Fibroblast of upper back skin (primary cell): ENCODE results near the gene SETBP1.
A peak's percentile ranks its signal among the peaks of the same experiment; 100 is the strongest.

Experiments
- DNase-seq: peaks from one replicate; pipeline ENCODE4 v3.0.0-alpha.2; 2013

The SETBP1 gene

GRCh38 chr18:44733069-44733753 is 52.5 kb downstream of the SETBP1 start:
- DNase-seq = peak; percentile 94

DNA sequence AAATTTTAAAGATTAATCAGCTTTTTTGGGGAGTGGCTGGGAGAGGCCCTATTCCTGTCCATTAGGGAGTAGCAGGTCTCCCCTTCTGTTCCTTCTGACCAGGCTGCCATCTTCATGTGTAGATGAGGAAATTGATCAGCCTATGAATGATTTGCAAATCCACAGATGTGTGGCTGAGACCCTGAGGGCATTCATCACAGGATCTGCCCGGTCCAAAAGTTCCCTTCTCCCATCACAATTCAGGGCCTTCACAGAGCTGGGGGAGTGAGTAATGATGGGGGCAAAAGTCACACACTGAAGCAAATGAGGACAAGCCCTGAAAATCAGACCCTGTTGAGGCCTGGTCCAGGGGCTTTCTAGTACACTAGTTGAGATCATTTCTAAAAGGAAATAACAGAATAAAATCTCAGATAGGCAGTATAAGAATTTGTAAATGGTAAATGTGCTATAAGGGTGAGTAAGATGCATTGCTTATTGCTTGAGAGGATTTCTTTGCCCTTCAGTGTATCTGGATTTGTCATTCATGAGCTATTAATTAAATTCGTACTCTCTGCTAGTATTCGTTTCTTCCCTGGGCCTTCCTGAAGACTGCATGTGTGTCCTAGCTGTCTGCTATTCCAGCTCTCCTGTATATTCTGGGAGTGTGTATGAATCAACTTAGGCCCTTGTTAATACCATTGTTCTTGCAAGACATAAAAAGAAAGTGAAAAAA is 53.2 kb downstream of the SETBP1 start:
- peak; percentile 18 for DNase-seq

DNA sequence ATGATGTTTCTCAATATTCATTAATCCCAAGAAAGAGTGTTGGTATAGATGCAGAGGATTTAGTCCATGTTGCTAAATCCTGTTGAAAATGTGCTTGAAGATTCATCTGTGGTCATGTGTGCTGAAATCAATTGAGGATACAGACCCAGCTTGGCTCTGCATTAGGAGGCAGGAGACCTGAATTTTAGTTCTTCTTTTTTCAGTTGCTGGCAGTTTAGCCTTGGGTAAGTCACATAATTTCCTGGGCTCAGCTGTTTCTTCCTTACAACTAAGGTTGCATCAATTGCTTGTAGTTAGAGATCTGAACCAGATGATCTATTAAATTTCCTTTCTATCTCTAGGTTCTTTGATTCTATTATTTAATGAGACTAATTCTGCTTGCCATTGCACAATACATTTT is 54.4 kb downstream of the SETBP1 start:
- no peak for DNase-seq

DNA sequence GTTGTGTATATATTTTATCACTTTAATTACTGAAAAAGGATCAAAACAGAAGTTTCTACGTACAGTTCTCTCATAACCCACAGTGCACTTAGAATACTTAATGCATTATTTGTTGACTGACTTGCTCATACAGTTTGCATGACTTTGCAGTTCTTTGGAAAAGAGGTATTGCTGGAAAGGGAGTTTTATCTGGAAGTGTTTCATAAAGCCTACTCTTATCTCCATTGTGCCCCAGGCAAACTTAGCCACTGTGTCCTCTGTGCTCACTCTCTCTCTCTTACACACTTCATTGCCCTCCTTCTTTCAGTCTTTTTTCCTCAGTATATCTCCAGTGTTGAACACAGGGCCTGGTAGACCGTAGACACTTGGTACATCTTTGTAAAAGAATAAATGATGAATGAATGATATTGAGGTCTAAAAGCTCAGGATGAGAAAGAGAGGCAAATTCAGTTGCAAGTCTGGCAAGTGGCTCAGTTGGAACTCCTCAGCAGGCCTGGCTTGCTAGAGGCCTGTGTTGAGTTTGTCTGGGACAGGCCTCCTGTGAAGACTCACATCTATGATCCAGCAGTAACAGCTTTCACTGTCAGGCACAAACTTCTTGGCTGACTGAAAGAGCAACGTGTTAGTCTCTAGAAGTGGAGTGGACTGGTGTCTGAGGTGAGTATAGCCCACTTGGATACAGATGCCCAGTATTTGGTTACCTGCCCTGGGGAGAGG is 56.1 kb downstream of the SETBP1 start:
- no peak for DNase-seq

DNA sequence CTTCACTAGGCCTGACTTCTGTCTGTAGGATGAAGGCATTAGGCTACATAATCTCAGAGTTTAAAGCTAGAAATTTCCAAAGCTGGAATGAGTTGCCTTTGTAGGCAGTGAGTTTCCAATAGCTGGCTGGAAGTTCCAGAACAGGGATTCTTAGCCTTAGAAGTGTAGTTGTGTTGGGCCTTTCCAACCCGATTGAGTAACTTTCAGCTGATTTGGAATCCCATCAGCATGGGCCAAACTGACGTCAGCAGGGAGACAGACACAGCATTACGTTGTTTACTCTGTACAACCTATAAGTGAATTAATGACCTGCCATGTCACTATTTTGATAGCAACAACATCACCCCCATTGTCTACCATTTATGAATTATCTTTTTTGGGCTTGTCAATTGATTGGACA is 56.9 kb downstream of the SETBP1 start:
- DNase-seq = no peak

GRCh38 chr18:44740000-44740399 is 59.3 kb downstream of the SETBP1 start:
- no peak for DNase-seq

DNA sequence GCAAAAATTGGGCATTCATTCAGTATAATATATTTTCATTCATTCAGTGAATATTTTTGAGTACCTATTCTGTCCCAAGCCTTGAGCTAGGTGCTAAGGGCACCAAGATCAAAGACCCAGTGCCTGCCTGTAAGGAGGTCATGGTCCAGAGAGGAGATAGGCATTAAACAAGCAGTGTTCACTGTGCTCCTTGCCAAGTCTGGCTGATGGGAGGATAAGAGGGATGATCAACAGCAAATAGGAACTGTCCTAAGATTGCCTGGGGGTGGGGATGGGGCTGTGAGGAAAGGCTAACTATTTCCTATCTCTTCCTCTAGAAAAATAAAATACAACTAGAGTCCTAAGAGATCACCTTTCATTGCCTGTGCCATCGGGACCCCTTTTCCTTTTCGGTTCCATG is 60.4 kb downstream of the SETBP1 start:
- DNase-seq = no peak

- no peak for DNase-seq
Measured at GRCh38 chr18:44741511-44741910, 60.8 kb downstream of the SETBP1 start.

GRCh38 chr18:44742126-44742525 is 61.4 kb downstream of the SETBP1 start:
- no peak for DNase-seq

- DNase-seq = peak; percentile 63
Measured at GRCh38 chr18:44742718-44743311, 62.1 kb downstream of the SETBP1 start.

GRCh38 chr18:44743631-44744030 is 62.9 kb downstream of the SETBP1 start:
- no peak for DNase-seq

GRCh38 chr18:44744161-44745121 is 63.8 kb downstream of the SETBP1 start:
- DNase-seq = no peak

DNA sequence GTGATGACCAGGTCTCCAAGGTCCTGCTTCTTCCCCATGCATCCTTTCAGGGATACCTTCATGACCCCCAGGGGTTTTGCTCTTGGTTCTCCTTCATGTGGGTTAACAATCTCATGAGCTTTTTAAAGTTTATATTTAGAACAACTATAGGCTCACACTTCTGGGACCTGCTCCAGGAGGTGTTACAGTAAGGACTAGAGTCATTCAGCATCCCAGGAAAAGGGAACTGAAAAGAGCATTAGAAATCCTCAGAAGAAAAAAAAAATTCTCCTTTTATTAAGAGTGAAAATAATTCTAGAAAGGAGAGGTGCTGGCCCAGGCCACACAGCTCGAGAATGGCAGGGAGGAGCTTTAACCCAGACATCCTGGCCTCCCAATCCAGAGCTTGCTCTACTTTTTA is 66.5 kb downstream of the SETBP1 start:
- DNase-seq = no peak

GRCh38 chr18:44748582-44748981 is 67.9 kb downstream of the SETBP1 start:
- no peak for DNase-seq

DNA sequence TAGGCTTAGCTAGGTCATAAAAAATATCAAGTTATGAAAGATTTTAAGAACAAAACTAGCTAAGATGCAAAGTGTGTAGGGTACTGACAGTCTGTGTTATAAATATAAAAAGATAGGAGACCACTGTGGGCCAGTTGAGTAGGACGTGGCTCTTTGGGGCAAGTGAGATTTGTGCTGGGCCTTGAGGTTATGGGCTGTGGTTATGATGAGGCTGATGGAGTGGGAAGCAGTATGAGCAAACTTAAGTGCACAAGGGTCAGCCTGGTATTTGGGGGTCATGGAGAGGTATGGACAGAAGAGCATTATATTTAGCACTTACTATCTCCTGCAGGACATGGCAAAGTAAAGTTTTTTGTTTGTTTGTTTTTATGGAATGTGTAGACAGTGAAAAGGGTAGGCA is 70.1 kb downstream of the SETBP1 start:
- no peak for DNase-seq

GRCh38 chr18:44754567-44754966 is 73.9 kb downstream of the SETBP1 start:
- DNase-seq = no peak

DNA sequence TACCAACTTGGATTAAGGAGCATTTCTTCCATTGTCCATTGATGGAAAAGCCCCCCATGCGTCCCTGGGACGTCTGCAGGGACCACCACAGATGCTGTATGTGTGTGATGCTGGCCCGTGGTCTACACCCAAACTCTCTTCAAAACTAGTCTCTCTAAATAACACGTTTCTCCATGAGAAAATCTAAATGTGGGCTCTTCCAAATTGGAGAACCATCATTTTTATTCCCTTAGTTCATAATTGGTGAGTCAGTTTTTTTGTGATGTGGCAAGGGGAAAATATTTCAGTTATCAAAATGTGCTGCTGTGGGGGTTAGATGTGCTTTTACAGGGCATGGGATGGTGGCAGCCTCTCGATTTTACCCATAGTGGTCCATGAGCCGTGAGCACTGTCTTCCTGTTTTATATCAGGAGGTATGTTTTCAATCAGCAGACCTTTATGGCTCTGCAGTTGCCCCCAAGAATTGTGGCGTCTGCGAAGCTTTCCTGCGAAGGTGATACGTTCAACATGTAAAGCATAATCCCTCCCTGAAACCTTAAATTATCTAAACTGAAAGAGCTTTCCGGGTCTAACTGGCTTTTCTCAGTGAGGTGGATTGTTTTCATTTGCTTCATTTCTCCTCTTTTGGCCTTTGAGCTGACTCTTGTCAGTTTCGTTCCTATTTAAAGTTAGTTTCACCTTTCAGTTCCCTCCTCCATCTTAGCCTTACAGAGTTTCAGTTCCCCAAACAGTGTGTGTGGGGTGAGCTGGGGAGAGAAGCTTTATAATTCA is 78.4 kb downstream of the SETBP1 start:
- no peak for DNase-seq

DNA sequence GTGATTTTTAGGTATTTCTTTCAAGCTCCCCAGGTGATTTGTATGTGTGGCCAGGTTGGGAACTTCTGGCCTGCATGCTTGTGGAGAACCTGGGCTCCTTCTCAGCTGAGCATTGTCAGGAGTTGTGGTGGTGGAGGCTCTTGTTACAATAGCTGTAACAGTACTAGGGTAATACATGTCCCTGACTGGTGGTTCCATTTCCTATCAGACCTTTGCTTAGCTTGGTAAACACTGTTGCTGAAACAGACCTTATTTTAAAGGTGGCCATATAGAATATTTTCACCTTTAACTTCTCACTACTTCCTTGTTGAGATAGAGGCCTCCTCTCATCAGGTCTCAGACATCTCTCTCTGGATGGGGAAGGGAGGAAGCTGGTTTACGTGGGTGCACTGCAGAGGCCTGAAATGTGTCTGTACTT is 79.2 kb downstream of the SETBP1 start:
- DNase-seq = no peak

DNA sequence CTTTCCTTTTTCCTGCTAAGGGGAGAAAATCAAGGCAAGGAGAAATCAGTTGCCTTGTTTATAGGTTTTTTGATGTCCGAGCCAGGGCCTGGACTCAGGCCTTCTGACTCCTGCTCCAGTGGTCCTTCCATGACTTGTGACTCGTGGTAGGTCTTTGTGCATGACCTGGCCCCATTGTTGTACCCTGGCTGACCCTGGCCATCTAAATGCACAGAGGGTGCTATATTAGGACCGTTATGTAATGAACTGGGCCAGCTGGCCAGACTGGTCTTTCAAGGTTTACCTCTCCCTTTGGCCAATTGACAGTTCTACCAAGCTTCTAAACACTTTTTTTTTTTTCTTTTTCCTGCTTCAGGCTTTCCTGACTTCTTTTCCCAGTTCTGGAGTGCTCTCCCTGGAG is 81.1 kb downstream of the SETBP1 start:
- no peak for DNase-seq

DNA sequence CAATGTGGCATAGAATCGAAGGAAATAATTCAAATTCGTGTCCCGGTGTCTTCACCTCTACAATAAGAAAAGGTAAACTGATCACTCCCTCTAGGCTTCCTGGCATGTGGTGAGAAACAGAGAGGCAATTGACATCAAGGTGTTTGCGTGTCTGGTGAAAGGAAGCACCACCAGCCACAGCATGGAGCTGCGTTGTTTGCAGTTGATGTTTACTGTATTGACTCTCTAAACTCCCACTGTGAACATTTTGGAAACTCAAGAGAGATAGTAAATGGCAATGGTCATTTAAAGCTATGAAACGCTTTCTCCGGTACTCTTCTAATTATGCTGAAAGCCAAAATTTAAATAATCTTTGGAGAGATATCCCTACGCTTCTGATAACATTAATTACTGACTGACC is 82.6 kb downstream of the SETBP1 start:
- no peak for DNase-seq

DNA sequence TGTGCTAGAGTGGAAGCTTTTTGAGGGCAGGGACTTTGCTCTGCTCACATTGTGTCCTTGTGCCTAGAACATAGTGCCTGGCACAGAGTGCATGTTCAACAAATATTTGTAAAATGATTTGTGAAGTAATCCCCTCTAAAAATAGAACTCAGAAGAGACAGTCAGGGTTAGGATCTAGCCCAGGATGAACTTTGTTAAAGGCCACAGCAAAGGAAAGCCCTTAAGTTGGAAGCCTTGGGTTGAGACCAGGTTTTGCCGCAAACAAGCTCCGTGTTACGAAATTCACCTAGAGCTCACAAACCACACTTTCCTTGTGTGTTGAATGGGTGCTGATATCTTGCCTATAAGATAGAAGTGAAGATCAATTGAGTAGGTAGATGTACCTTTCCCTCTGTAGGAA is 84.2 kb downstream of the SETBP1 start:
- no peak for DNase-seq

DNA sequence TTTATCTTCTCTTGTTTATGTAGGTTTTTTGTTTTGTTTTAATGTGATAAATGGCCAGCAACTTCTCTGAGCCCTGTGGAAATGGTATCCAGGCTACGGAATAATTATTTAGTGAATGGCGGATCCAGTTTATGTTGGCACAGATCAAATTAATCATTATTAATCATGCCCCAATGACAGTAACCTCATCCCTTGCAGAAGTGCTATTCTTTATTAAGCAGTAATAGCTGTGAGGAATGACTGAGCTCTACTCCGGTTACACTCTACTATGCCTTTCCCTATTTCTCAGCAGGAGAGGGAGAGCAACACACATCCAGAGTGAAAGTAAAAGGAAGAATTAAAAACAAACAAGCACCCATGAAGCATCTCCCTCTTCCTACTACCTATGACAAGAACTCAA is 84.8 kb downstream of the SETBP1 start:
- no peak for DNase-seq
